ENCODE measurements around the gene NPAS2.

The NPAS2 gene

GRCh38 chr2:100989666-100990065 is 169.7 kb downstream of the NPAS2 start:
- no peak for DNase-seq (ENCODE audit: low spot score)

DNA sequence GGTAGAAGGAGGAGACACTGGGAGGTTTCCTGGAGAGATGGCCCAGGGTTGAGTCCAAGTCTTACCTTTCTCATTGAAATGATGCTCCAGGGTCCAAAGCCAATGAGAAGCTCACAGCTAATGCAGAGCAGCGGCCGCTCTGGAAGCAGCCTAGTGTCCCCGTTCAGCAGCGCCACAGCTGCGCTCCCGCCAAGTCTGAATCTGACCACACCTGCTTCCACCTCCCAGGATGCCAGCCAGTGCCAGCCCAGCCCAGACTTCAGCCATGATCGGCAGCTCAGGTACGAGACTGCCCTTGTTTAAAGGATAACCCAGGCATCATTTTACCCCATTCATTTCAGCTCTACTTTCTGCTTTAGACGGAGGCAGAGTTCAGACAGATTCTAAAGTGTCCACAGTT is 170.2 kb downstream of the NPAS2 start:
- DNase-seq (ENCODE audit: low spot score): no peak

- DNase-seq (ENCODE audit: low spot score): no peak
These were observed 170.9 kb downstream of the NPAS2 start for GRCh38 chr2:100990650-100991403.

GRCh38 chr2:100991404-100991773 is 171.4 kb downstream of the NPAS2 start:
- no peak for DNase-seq (ENCODE audit: low spot score)

- no peak for DNase-seq (ENCODE audit: low spot score)
These were observed 172.3 kb downstream of the NPAS2 start for GRCh38 chr2:100992262-100992661.

DNA sequence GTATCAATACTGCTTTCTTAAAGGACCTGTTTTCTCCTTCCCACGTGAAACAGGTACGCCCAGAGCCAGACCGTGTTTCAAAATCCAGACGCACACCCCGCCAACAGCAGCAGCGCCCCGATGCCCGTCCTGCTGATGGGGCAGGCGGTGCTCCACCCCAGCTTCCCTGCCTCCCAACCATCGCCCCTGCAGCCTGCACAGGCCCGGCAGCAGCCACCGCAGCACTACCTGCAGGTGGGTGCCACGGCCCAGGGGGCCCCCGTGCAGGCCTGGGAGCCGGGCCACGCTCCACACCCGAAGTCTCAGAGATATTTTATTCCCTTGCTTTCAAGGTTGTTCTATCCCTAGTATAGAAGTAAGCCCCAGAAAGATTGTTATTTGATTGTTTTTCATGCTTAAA is 173.4 kb downstream of the NPAS2 start:
- DNase-seq (ENCODE audit: low spot score): no peak

DNA sequence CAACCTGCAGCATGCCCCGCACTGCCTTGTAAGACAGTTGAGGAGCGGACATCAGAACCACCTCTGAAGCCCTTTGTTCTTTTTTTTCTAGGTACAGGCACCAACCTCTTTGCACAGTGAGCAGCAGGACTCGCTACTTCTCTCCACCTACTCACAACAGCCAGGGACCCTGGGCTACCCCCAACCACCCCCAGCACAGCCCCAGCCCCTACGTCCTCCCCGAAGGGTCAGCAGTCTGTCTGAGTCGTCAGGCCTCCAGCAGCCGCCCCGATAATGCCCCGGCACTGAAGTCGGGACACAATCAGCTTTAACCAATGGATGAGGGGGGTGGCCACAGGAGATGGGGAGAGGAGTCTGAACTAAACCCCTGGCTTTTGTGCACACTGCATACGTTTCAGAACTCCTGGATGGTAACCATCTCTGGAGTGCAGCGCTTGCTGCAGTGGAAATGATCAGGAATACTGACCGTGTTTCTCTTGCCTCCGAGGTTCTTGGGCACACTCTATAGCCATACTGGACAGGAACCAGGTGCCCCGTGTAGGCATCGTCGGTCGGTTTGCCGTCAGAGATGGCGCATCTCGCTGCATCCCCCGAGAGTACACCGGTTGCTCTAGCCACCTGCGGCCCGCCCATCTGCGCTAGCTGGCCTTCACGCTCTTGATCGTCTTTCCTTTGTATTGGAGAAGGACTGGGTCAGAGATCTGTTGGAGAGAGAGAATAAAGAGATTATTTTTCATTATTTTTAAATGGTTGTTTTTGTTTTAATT is 175.6 kb downstream of the NPAS2 start:
- no peak for DNase-seq (ENCODE audit: low spot score)

GRCh38 chr2:100997509-100998234 is 177.7 kb downstream of the NPAS2 start:
- no peak for DNase-seq (ENCODE audit: low spot score)

DNA sequence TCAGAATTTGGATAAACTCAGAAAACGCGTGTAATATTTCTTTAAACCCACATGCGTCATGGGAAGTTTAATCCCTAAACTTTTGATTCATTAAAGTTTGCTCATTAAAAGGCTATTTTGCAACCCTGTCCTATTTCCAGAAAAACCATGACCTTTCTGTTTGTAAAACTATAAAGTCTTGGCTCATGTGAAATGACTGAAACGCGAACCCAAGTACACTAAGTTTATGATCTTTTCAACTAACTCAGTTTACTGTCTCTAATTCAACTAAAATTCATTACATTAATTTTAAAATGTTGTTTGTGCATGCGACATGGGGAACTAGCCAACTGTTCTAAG is 178.3 kb downstream of the NPAS2 start:
- DNase-seq (ENCODE audit: low spot score): no peak

DNA sequence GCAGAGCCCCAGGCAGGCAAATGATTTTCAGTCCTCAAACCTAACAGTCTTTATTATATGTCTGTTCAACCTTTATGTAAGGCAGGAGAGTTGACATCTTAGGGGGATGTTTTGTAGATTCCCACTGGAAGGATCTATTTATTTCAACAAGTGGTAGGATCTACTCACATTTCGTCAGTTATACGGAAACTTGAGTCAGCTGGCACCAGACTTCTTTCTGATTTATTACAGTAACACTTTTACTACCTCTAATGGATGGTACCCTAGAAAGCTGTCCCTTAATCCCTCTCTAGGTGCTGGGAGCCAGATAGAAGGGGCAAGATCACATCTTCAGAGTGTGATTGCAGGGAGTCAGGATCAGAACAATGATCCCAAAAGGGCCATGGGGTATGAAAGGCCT is 180.1 kb downstream of the NPAS2 start:
- no peak for DNase-seq (ENCODE audit: low spot score)

DNA sequence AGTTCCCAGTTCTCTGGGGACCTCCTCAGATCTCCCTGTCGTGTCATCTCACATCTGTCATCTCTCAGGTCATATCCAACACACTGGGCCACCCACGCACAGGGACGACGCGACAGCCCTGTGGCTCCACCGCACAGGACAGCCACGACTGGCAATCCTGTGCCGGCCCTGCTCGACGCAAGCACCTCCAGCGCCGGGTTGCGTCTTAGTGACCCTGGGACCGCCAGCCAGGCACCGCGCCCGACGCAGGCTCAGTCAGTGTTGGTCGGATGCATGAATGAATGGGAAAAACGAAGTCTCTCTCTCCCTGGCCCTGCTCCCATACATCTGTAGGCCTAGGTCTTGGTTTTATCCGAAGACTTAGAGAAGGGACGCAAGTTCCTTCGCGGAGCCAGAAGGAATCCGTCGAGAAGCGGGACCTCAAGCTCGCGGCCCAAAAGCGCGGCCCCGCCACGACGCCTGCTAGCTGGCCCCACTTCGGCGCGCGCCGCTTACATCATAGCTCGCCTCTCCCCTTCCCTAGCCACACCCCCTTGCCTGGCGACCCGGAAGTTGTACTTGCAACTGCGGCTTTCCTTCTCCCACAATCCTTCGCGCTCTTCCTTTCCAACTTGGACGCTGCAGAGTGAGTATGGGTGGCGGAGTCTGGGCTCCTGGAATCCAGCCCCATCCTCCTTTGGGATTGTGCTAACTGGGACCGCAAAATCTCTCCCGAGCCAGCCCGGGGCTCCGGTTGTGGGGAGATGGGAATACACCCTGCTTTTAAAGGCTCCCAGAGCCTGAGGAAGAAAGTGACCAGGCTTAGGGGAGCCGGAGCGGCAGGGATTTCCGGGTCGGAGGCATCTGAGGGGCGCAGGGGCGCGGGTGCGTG is 182.0 kb downstream of the NPAS2 start, which contains the start of gene RPL31:
Gene RPL31 (plus strand): TSS at position 599 of the 871 bp plus-strand sequence. CDS start 413 bp downstream, outside the sequence.
- peak; percentile 95 for DNase-seq (ENCODE audit: low spot score)

GRCh38 chr2:101002562-101003277 is 182.8 kb downstream of the NPAS2 start:
- no peak for DNase-seq (ENCODE audit: low spot score)

DNA sequence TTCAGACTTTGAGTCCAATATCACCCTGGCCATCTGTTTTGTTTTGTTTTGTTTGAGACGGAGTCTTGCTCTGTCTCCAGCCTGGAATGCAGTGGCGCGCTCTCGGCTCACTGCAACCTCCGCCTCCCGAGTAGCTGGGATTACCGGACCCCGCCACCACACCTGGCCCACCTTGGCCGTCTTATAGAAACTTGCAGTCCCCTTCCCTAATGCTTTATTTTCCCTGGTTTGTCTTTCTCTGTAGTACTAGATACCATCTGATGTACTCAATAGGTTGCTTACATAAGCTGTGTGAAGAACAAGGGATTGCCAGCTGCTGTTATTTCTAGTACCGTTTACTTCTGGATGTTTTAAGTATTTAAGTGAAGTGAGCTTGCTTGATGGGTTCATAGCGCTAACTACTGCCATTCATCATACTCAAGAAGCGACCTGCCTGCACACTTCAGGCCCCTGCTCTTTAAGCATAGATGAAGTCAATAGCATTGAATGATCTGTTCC is 183.4 kb downstream of the NPAS2 start:
- no peak for DNase-seq (ENCODE audit: low spot score)

DNA sequence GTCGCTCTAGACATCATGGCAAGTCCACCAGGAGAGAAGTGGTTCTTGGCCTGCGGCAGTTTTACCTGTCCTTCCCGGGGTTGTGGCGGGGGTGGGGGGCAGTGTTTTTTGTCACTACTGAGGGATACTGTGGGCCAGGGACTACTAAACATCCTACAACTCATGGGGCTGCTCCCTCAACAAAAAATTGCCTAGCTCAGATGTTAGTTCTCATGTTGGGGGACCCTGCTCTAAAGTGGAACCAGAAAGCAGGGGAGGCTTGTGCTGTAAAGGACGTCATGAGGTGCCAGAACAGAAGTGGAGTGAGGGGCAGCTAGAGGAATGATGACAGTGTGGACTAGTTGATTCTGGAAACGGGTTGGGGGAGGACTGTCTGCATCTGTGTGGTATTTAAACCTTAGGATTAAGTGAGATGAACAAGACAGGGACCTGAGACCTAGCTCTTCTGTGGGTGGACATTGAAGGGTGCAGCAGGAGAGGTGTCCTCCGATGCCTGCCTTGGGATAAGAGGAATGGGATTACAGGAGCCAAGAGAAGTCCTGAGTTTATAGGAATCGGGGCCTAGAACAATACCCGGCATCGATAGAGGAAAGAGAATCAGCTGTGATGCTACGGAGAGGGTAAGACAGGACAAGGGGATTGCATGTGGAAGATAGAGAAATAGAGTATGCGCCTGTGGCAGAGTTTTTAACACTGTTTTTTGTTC is 184.8 kb downstream of the NPAS2 start:
- DNase-seq (ENCODE audit: low spot score): no peak

GRCh38 chr2:101006065-101006715 is 186.3 kb downstream of the NPAS2 start:
- no peak for DNase-seq (ENCODE audit: low spot score)

DNA sequence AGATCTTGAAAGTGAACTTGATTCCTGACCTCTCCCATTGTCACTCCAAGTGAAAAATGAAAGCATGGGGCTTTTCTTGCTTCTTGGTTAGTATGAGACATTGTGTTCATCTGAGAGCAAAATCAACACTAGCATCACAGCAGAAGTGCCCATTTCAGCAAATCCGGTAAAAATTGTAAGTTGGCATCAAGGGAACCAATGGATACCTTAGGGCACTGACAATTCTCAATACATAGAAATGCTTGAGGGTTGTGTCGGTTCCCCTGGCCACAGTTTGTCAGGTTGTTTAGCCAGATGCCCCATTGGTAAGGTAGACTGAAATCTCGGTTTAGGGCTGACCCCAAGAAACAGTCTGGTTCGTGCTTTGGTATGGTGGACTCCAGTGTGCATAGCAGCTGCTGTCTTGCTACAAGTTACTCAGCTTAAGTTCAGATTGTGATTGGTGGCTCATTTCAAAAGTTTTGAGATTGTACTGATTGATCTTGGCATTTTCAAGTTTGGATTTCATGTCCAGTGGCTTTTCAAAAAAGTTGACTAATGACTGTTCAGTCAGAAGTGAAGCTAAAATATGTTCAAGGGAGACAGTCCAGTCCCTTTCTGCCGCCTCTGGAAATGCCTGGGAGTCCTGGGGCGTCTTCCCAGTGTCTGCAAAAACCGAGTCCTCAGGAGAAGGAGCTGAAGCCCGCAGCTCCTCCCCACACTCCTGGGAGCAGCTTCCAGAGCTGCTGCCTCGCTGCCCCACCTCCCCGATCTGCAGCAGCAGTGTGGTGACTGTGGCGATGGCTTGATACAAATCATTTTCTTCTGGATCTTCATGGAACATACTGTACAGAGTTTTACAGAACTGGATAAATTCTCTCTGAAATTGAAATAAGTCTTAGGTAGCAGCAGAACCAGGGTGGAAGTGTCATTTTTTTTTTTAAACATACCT is 187.7 kb downstream of the NPAS2 start:
- DNase-seq (ENCODE audit: low spot score): no peak

DNA sequence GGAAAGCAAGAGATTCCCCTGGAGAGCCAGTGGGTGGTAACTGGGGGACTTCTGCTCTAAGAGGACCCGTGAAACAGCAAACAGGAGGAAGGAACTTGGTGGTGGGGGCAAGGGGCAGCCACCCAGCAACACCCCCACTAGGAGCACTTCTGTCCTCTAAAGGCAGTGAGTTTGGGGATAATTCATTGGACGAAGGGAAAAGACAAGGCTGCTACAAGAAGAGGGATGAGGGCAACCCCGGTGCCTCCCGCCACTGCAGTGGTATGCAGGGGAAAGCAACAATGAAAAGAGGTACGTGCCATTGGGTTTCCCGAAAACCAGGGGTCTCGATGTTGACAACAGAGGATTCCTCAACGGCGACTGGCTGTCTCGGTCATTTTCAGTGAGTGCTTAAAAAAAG is 191.2 kb downstream of the NPAS2 start:
- DNase-seq (ENCODE audit: low spot score): no peak

DNA sequence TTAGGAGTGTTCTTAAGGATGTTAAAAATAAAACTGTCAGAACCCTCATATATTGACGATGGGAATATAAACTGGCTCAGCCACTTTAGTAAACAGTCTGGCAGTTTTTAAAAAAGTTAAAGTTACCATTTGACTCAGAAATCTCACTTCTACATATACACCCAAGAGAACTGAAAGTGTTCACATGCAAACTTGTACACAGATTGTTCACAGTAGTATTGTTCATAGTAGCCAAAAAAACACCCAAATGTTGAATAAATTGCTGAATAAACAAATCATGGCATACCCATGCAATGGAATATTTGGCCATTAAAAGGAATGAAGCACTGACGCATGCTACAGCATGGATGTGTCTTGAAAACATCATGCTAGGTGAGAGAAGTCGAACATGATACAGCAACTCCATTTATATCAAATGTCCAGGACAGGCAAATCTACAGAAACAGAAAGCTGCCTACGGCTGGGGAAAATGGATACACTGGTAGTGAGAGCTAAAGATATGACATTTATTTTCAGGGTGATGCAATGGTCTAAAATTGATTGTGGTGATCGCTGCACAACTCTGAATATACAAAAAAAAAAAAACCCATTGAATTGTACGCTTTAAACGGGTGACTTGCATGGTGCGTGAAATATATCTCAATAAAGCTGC is 192.2 kb downstream of the NPAS2 start:
- DNase-seq (ENCODE audit: low spot score): no peak

Measured in CD4-positive, alpha-beta T cell treated with Interleukin-15 for 4 hours (primary cell).